HUES6 (cell line): Measurements from ENCODE around the gene CTIF.

Experiments used
- H3K27ac ChIP-seq: 2 replicates; pipeline ENCODE4 v1.7.0; 2013; ENCODE audit warnings: low read depth, mild to moderate bottlenecking, low read length, inconsistent platforms
- H3K27me3 ChIP-seq: 2 replicates; pipeline ENCODE4 v1.6.1; 2013; ENCODE audit warnings: low read length; ENCODE audit not compliant: control insufficient read depth, insufficient read depth
- H3K36me3 ChIP-seq: 2 replicates; pipeline ENCODE4 v1.6.1; 2013; ENCODE audit warnings: low read length; ENCODE audit not compliant: control insufficient read depth, insufficient read depth
- H3K4me1 ChIP-seq: 2 replicates; pipeline ENCODE4 v1.6.1; 2013; ENCODE audit warnings: low read length; ENCODE audit not compliant: control insufficient read depth, insufficient read depth
- H3K4me3 ChIP-seq: 2 replicates; pipeline ENCODE4 v1.5.1; 2013; ENCODE audit warnings: low read depth, low read length
- H3K9ac ChIP-seq: one replicate; pipeline ENCODE4 v1.6.1; 2013; ENCODE audit warnings: mild to moderate bottlenecking, low read length
- H3K9me3 ChIP-seq: 2 replicates; pipeline ENCODE4 v1.6.1; 2013; ENCODE audit warnings: low read depth, low read length; ENCODE audit not compliant: control insufficient read depth, insufficient read depth

CTIF gene

GRCh38 chr18:48533340-48534070 is 5.3 kb upstream of the CTIF start:
- Histone ChIP-seq H3K27me3 (no peaks in the 10 kb centered on the region), H3K36me3 (no peaks in the 10 kb centered on the region), H3K9ac (no peak overlapping the region)

GRCh38 chr18:48534364-48534763 is 4.5 kb upstream of the CTIF start:
- H3K9ac ChIP-seq = no peak overlapping the region

More at GRCh38 chr18:48533340-48534070, 5.3 kb upstream of the CTIF start:
- Histone ChIP-seq H3K4me1 (peaks cover 15% of the 10 kb centered on the region), H3K9me3 (no peaks in the 10 kb centered on the region), H3K27ac (no peak overlapping the region), H3K4me3 (no peak overlapping the region)

GRCh38 chr18:48535956-48536355 is 2.9 kb upstream of the CTIF start:
- Histone ChIP-seq H3K27me3 (no peaks in the 10 kb centered on the region; the same call in 1 of the 2 replicates), H3K9me3 (no peaks in the 10 kb centered on the region), H3K36me3 (no peaks in the 10 kb centered on the region), H3K27ac (no peak overlapping the region), H3K4me3 (no peak overlapping the region), H3K4me1 (peaks cover 7% of the 10 kb centered on the region), H3K9ac (no peak overlapping the region)

More at GRCh38 chr18:48534364-48534763, 4.5 kb upstream of the CTIF start:
- H3K27me3 ChIP-seq = no peaks in the 10 kb centered on the region
- no peaks in the 10 kb centered on the region for H3K36me3 ChIP-seq
- H3K4me3 ChIP-seq = no peak overlapping the region
- H3K27ac ChIP-seq = no peak overlapping the region
- H3K4me1 ChIP-seq = peaks cover 15% of the 10 kb centered on the region
- no peaks in the 10 kb centered on the region for H3K9me3 ChIP-seq

DNA sequence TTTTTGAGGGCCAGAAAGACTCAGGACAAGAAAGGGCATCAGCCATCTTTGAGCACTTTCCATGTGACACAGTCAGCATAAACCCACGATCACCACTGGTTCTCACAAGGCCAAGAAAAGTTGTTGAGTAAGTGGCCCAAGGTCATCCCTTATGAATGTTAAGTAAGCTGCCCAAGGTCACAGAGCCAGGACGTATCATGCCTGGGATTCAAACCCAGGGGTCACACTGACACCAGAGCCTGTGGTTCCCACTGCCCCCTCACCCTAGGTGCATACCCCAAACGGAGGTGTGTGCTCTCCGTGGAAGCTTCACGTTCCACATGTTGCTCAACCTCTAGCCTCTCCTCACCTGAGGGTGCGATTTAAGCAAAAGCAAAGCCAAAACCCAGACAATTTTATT is 2.3 kb upstream of the CTIF start:
- Histone ChIP-seq H3K9ac (no peak overlapping the region), H3K27me3 (peaks cover 3% of the 10 kb centered on the region; the same call in 1 of the 2 replicates), H3K9me3 (no peaks in the 10 kb centered on the region), H3K27ac (no peak overlapping the region), H3K4me3 (no peak overlapping the region), H3K36me3 (no peaks in the 10 kb centered on the region), H3K4me1 (peaks cover 7% of the 10 kb centered on the region)

DNA sequence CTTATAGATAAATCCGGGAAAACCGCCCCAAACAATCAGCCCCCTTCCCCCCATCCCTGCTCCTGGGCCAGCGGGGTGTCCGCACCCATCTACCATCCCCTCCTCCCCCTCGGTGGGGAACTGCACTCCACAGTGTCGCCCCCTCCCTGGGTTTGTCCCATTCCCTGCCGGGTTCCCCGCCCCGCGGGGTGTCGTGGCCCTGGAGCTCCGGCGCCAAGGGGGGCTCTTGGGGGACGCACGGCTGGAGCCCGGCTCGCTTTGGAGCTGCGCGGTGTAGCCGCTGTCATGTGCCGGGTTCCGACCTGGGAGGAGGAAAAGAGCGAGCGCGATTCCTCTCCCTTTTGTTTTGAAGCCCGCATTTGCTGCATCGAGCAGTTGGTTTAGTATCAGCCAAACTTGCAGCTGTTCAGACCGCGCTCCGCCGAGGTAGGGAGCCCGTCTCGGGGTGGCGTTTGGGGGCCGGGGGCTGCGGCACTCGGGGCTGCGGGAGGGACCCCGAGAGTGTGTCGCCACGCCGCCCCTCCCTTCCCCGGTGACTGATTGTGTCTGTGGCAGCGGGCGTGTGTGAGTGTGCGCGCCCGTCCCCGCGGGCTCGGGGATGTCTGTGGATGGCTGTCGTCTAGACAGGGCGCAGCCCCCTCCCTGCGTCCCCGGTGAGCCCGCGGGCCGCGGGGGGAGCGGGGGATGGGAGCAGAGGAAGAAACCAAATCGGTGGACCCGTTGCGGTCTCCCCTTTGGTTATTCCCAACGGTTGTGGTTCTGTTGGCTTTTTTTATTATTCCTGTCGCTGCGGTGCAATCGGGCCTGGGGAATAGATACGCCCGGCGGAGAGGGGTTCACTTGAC is 797 bp downstream of the CTIF start:
- Histone ChIP-seq H3K4me3 (peak overlapping the region; percentile 89), H3K27ac (peak overlapping the region; percentile 56; the same call in 1 of the 2 replicates), H3K9ac (peak overlapping the region; percentile 81), H3K9me3 (no peaks in the 10 kb centered on the region), H3K4me1 (peaks cover 38% of the 10 kb centered on the region), H3K36me3 (no peaks in the 10 kb centered on the region), H3K27me3 (peaks cover 6% of the 10 kb centered on the region; the same call in 1 of the 2 replicates)

DNA sequence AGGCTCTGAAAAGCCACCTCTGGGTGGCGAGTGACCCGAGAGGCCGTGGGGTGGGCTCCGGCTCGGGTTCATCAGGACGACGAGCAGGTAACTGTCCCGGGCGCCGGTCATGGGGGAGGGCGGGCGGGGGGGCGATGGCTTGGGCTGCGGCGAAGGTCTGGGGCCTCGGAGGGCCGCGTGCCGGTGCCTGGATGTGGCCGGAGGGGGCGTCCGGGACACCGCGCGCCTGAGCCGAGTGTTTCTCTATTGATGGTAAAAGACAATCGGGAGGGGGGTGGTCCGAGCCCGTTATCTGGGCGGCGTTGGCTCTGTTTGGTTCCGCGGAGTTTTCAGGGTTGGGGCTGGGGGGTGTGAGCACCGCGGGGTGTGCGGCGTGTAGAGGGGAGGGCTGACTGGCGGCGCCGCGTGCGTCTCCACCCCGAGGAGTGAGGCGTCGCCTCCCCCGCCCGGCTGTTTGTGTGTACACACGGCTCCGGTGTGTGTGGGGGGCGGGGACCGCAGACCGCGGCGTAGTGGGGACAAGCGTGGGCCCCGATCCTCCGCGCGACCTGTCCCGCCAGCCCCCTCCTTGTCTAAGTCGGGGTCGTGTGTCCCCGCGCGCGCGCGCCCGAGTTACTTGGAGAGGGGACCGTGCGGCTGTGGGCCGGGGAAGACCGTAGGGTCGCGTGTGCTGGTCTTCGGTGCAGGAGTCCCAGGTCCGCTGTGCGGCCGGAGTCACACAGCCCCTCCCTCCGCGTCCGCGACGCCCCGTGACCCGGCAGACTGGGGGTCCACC is 1.6 kb downstream of the CTIF start:
- Histone ChIP-seq H3K27ac (no peak overlapping the region; the same call in 1 of the 2 replicates), H3K9ac (peak overlapping the region; percentile 81), H3K9me3 (no peaks in the 10 kb centered on the region), H3K36me3 (no peaks in the 10 kb centered on the region), H3K4me3 (peak overlapping the region; percentile 89), H3K27me3 (peaks cover 6% of the 10 kb centered on the region; the same call in 1 of the 2 replicates), H3K4me1 (peaks cover 46% of the 10 kb centered on the region)

GRCh38 chr18:48541026-48541746 is 2.4 kb downstream of the CTIF start:
- peaks cover 53% of the 10 kb centered on the region for H3K4me1 ChIP-seq
- H3K36me3 ChIP-seq = no peaks in the 10 kb centered on the region
- H3K4me3 ChIP-seq = peak overlapping the region; percentile 89
- no peaks in the 10 kb centered on the region for H3K9me3 ChIP-seq
- H3K27ac ChIP-seq = no peak overlapping the region; the same call in 1 of the 2 replicates
- H3K9ac ChIP-seq = peak overlapping the region; percentile 69
- peaks cover 6% of the 10 kb centered on the region; the same call in 1 of the 2 replicates for H3K27me3 ChIP-seq

DNA sequence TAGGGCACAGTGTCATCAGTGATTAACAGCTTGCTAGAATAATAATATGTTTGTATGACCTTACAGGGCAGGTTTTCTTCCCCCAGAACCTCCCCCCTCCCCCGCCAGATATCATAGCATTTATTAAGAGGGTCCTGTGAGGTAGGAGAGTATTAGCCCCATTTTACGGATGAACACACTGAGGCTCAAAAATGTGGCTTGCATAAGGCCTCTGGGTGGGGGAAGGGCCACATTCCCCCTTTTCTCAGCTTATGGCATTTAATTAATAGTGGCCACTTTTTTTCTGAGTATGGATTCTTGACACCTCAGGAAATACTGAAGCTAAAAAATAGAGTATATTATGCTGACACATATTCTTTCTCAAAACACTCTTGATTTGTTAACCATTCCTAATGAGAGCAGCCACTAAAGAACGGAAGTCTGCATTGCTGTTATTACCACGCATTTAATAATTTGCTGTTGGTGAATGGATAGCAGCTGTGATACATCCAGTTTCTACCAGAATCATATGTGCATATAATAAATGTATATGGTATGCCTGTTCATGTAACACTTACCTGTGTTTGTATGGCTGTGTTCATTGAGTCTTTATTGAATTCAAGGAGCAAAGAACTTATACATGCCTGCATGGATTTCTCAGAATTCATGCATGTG is 3.0 kb downstream of the CTIF start:
- H3K9ac ChIP-seq = peak overlapping the region; percentile 69
- H3K27ac ChIP-seq = no peak overlapping the region; the same call in 1 of the 2 replicates
- H3K9me3 ChIP-seq = no peaks in the 10 kb centered on the region
- H3K4me1 ChIP-seq = peaks cover 60% of the 10 kb centered on the region
- no peaks in the 10 kb centered on the region for H3K36me3 ChIP-seq
- H3K4me3 ChIP-seq = peak overlapping the region; percentile 89; the same call in 1 of the 2 replicates
- peaks cover 6% of the 10 kb centered on the region; the same call in 1 of the 2 replicates for H3K27me3 ChIP-seq

- Histone ChIP-seq H3K36me3 (no peaks in the 10 kb centered on the region), H3K27me3 (peaks cover 6% of the 10 kb centered on the region; the same call in 1 of the 2 replicates), H3K4me1 (peaks cover 68% of the 10 kb centered on the region), H3K27ac (peak overlapping the region; percentile 56; the same call in 1 of the 2 replicates), H3K4me3 (peak overlapping the region; percentile 32), H3K9ac (peak overlapping the region; percentile 79), H3K9me3 (no peaks in the 10 kb centered on the region)
Measured at GRCh38 chr18:48542513-48543181, 3.8 kb downstream of the CTIF start.
